Endothelial cell (in vitro differentiated cells): ENCODE results near the gene AGBL4. TPM values are rescaled to one million over a fixed set of nuclear protein-coding genes. Genes with fewer than 3 reads are reported as not detected.

Experiments used
- DNase-seq: peaks from one replicate; pipeline ENCODE4 v3.0.0; 2021; ENCODE audit warnings: low spot score
- H3K27ac Mint-ChIP-seq: one replicate; pipeline ENCODE4 v1.8.0; 2021; ENCODE audit warnings: mixed read lengths, inconsistent platforms; ENCODE audit not compliant: unreplicated experiment
- H3K27me3 Mint-ChIP-seq: one replicate; pipeline ENCODE4 v1.8.0; 2021; ENCODE audit warnings: mild to moderate bottlenecking, moderate library complexity, mixed read lengths, inconsistent platforms; ENCODE audit not compliant: unreplicated experiment
- H3K36me3 Mint-ChIP-seq: one replicate; pipeline ENCODE4 v1.8.0; 2021; ENCODE audit warnings: mild to moderate bottlenecking, low read depth, mixed read lengths, inconsistent platforms; ENCODE audit not compliant: unreplicated experiment
- H3K4me1 Mint-ChIP-seq: one replicate; pipeline ENCODE4 v1.8.0; 2021; ENCODE audit warnings: mild to moderate bottlenecking, mixed read lengths, inconsistent platforms; ENCODE audit not compliant: unreplicated experiment
- H3K4me3 Mint-ChIP-seq: one replicate; pipeline ENCODE4 v1.8.0; 2021; ENCODE audit warnings: mild to moderate bottlenecking, mixed read lengths, inconsistent platforms; ENCODE audit not compliant: unreplicated experiment
- H3K9me3 Mint-ChIP-seq: one replicate; pipeline ENCODE4 v1.8.0; 2021; ENCODE audit warnings: mixed read lengths, inconsistent platforms; ENCODE audit not compliant: unreplicated experiment
- CTCF ChIP-seq: fragments of 200-600 bp; sonication (generic); IDR thresholded peaks from one replicate; pipeline ENCODE4 v1.5.0; 2021; ENCODE audit warnings: antibody characterized with exemption; ENCODE audit not compliant: unreplicated experiment
- total RNA-seq: library from RNA; stranded (reverse); fragmentation: NEBNext Ultra II Directional; extraction: Animal tissue kit (Norgen Biotek cat#: 25700); gene quantifications from one replicate; pipeline ENCODE4 v1.2.1, GENCODE V29; 2021; ENCODE audit not compliant: unreplicated experiment

Gene AGBL4
- total RNA-seq, 1 donor from 2014 or later, result 0.51 TPM

- Mint-ChIP-seq H3K27me3 (peaks cover 5% of the 10 kb centered on the region), H3K9me3 (no peaks in the 10 kb centered on the region), H3K27ac (no peak overlapping the region), H3K36me3 (no peaks in the 10 kb centered on the region), H3K4me1 (no peaks in the 10 kb centered on the region), H3K4me3 (no peak overlapping the region)
- no peak for DNase-seq
- no peak for TF ChIP-seq CTCF
These were observed 1516.9 kb downstream of the AGBL4 start for GRCh38 chr1:48506870-48507269.

GRCh38 chr1:48500541-48501450, 1523.0 kb downstream of the AGBL4 start:
- Mint-ChIP-seq H3K27me3 (peaks cover 9% of the 10 kb centered on the region), H3K4me3 (no peak overlapping the region), H3K9me3 (no peaks in the 10 kb centered on the region), H3K4me1 (peaks cover 29% of the 10 kb centered on the region), H3K36me3 (no peaks in the 10 kb centered on the region), H3K27ac (peak overlapping the region; percentile 72)
- TF ChIP-seq CTCF, result no peak
- no peak for DNase-seq

GRCh38 chr1:48499211-48499735, 1524.5 kb downstream of the AGBL4 start:
- Mint-ChIP-seq H3K4me1 (peaks cover 29% of the 10 kb centered on the region), H3K27ac (no peak overlapping the region), H3K4me3 (no peak overlapping the region), H3K27me3 (peaks cover 8% of the 10 kb centered on the region), H3K9me3 (no peaks in the 10 kb centered on the region), H3K36me3 (no peaks in the 10 kb centered on the region)
- TF ChIP-seq CTCF, result no peak
- DNase-seq, result no peak

GRCh38 chr1:48498096-48498791, 1525.5 kb downstream of the AGBL4 start:
- no peak overlapping the region for H3K4me3 Mint-ChIP-seq
- TF ChIP-seq CTCF, result peak; percentile 90

More at GRCh38 chr1:48498096-48498791, 1525.5 kb downstream of the AGBL4 start:
- DNase-seq, result peak; percentile 86
- Mint-ChIP-seq H3K27ac (no peak overlapping the region), H3K4me1 (peaks cover 29% of the 10 kb centered on the region), H3K36me3 (no peaks in the 10 kb centered on the region), H3K27me3 (peaks cover 4% of the 10 kb centered on the region), H3K9me3 (no peaks in the 10 kb centered on the region)
